H9 (cell line): ENCODE measurements around the gene BMPER. TPM values are rescaled to one million over a fixed set of nuclear protein-coding genes. Genes with fewer than 3 reads are reported as not detected.

ENCODE experiments used
- DNase-seq: peaks from one replicate; pipeline ENCODE4 v3.0.0-alpha.2; 2017
- H2AFZ ChIP-seq: one replicate; pipeline ENCODE4 v1.6.1; 2013; ENCODE audit warnings: mild to moderate bottlenecking, low read length, control low read depth, moderate library complexity
- H2AK5ac ChIP-seq: 2 replicates; pipeline ENCODE4 v1.6.1; 2013; ENCODE audit warnings: low read length, control low read depth, mixed read lengths; ENCODE audit not compliant: insufficient read length
- H2BK120ac ChIP-seq: one replicate; pipeline ENCODE4 v1.6.1; 2013; ENCODE audit warnings: low read depth, mild to moderate bottlenecking, low read length, control low read depth, inconsistent platforms; ENCODE audit not compliant: poor library complexity, severe bottlenecking
- H2BK12ac ChIP-seq: 2 replicates; pipeline ENCODE4 v1.6.1; 2013; ENCODE audit warnings: low read length, control low read depth, mixed read lengths, low read depth; ENCODE audit not compliant: insufficient read length
- H2BK15ac ChIP-seq: 2 replicates; pipeline ENCODE4 v1.6.1; 2013; ENCODE audit warnings: low read depth, low read length, control low read depth
- H2BK20ac ChIP-seq: one replicate; pipeline ENCODE4 v1.6.1; 2013; ENCODE audit warnings: low read depth, mild to moderate bottlenecking, low read length, control low read depth, inconsistent platforms; ENCODE audit not compliant: poor library complexity, severe bottlenecking
- H2BK5ac ChIP-seq: 2 replicates; pipeline ENCODE4 v1.6.1; 2013; ENCODE audit warnings: low read length, control low read depth, mixed read lengths; ENCODE audit not compliant: insufficient read length
- H3K14ac ChIP-seq: 2 replicates; pipeline ENCODE4 v1.6.1; 2013; ENCODE audit warnings: low read length, control low read depth; ENCODE audit not compliant: insufficient read depth
- H3K18ac ChIP-seq: 2 replicates; pipeline ENCODE4 v1.6.1; 2013; ENCODE audit warnings: low read depth, mild to moderate bottlenecking, mixed read lengths, low read length, control low read depth; ENCODE audit not compliant: insufficient read length
- H3K23ac ChIP-seq: 2 replicates; pipeline ENCODE4 v1.6.1; 2013; ENCODE audit warnings: low read length, control low read depth, mixed read lengths, low read depth; ENCODE audit not compliant: insufficient read length
- H3K23me2 ChIP-seq: 2 replicates; pipeline ENCODE4 v1.6.1; 2013; ENCODE audit warnings: low read depth, mild to moderate bottlenecking, mixed read lengths, low read length, control low read depth; ENCODE audit not compliant: insufficient read length, poor library complexity, severe bottlenecking
- H3K27ac ChIP-seq: 2 replicates; pipeline ENCODE4 v1.5.1; 2013; ENCODE audit warnings: low read length, control low read depth, mixed read lengths, low read depth; ENCODE audit not compliant: insufficient read length
- H3K27me3 ChIP-seq: 2 replicates; pipeline ENCODE4 v1.6.1; 2013; ENCODE audit warnings: low read length, control low read depth, inconsistent platforms; ENCODE audit not compliant: insufficient read depth
- H3K4ac ChIP-seq: 2 replicates; pipeline ENCODE4 v1.6.1; 2013; ENCODE audit warnings: low read depth, mild to moderate bottlenecking, control low read depth, inconsistent platforms, low read length, moderate library complexity
- H3K4me1 ChIP-seq: 2 replicates; pipeline ENCODE4 v1.6.1; 2013; ENCODE audit warnings: low read length, control low read depth, inconsistent platforms; ENCODE audit not compliant: insufficient read depth
- H3K4me2 ChIP-seq: 2 replicates; pipeline ENCODE4 v1.6.1; 2013; ENCODE audit warnings: low read length, control low read depth, mixed read lengths; ENCODE audit not compliant: insufficient read length, insufficient read depth
- H3K56ac ChIP-seq: 2 replicates; pipeline ENCODE4 v1.6.1; 2013; ENCODE audit warnings: low read depth, mild to moderate bottlenecking, mixed read lengths, low read length, control low read depth; ENCODE audit not compliant: insufficient read length
- H3K79me1 ChIP-seq: 2 replicates; pipeline ENCODE4 v1.6.1; 2013; ENCODE audit warnings: low read depth, mild to moderate bottlenecking, moderate library complexity, low read length, control low read depth, inconsistent platforms; ENCODE audit not compliant: insufficient read depth, poor library complexity, severe bottlenecking
- H3K79me2 ChIP-seq: 2 replicates; pipeline ENCODE4 v1.6.1; 2013; ENCODE audit warnings: low read length, control low read depth, inconsistent platforms; ENCODE audit not compliant: insufficient read depth
- H3K9ac ChIP-seq: 2 replicates; pipeline ENCODE4 v1.6.1; 2013; ENCODE audit warnings: low read length, control low read depth, mixed read lengths; ENCODE audit not compliant: insufficient read length; ENCODE audit errors: extremely low read depth
- H3K9me3 ChIP-seq: one replicate; pipeline ENCODE4 v1.6.1; 2013; ENCODE audit warnings: low read depth, low read length, inconsistent platforms; ENCODE audit not compliant: control insufficient read depth
- H3T11ph ChIP-seq: one replicate; pipeline ENCODE4 v1.6.1; 2013; ENCODE audit warnings: mild to moderate bottlenecking, low read length, control low read depth, inconsistent platforms
- H4K20me1 ChIP-seq: one replicate; pipeline ENCODE4 v1.6.1; 2013; ENCODE audit not compliant: control insufficient read depth, insufficient read length, insufficient read depth
- H4K5ac ChIP-seq: 2 replicates; pipeline ENCODE4 v1.6.1; 2013; ENCODE audit warnings: low read depth, mild to moderate bottlenecking, mixed read lengths, low read length, control low read depth; ENCODE audit not compliant: insufficient read length
- H4K8ac ChIP-seq: replicated peaks from 2 replicates; pipeline ENCODE4 v1.6.1; 2013; ENCODE audit warnings: low read length, control low read depth, mixed read lengths, low read depth; ENCODE audit not compliant: insufficient read length
- H4K91ac ChIP-seq: 2 replicates; pipeline ENCODE4 v1.6.1; 2013; ENCODE audit warnings: low read depth, mild to moderate bottlenecking, moderate library complexity, mixed read lengths, low read length, control low read depth; ENCODE audit not compliant: insufficient read length
- H3K27ac Mint-ChIP-seq, 3 experiments: 2 replicates in 2 of 3; 3 replicates in 1 of 3; pipeline ENCODE4 v1.8.0; 2020 to 2021; ENCODE audit warnings: mixed read lengths in 3 of 3, mild to moderate bottlenecking in 1 of 3, moderate library complexity in 1 of 3
- H3K27me3 Mint-ChIP-seq: 2 replicates; pipeline ENCODE4 v1.8.0; 2021; ENCODE audit warnings: low read depth, mild to moderate bottlenecking, moderate library complexity, mixed read lengths
- H3K36me3 Mint-ChIP-seq, 3 experiments: 2 replicates in 2 of 3; 3 replicates in 1 of 3; pipeline ENCODE4 v1.8.0; 2020 to 2021; ENCODE audit warnings: low read depth in 3 of 3, mixed read lengths in 3 of 3; ENCODE audit not compliant: insufficient read depth in 1 of 3
- H3K4me1 Mint-ChIP-seq, 2 experiments: 2 replicates each; pipeline ENCODE4 v1.8.0; 2020; ENCODE audit warnings: mixed read lengths in 2 of 2
- H3K4me3 Mint-ChIP-seq, 2 experiments: 2 replicates in 1 of 2; 3 replicates in 1 of 2; pipeline ENCODE4 v1.8.0; 2020 to 2021; ENCODE audit warnings: mild to moderate bottlenecking in 2 of 2, mixed read lengths in 2 of 2, moderate library complexity in 1 of 2
- H3K9me3 Mint-ChIP-seq, 2 experiments: 2 replicates in 1 of 2; 3 replicates in 1 of 2; pipeline ENCODE4 v1.8.0; 2020; ENCODE audit warnings: mild to moderate bottlenecking in 2 of 2, mixed read lengths in 2 of 2, moderate library complexity in 1 of 2
- CTCF ChIP-seq: fragments of 200-600 bp; sonication (generic); conservative IDR thresholded peaks from 3 replicates; pipeline ENCODE4 v1.8.0; 2021; ENCODE audit warnings: antibody characterized with exemption, mild to moderate bottlenecking
- WGBS: extraction: QIAGEN DNeasy Blood & Tissue Kit; methylation state at CpG from one replicate; pipeline ENCODE4 v1.1.7; 2013; ENCODE audit warnings: missing lambda C conversion rate, low lambda C conversion rate, mixed read lengths; ENCODE audit not compliant: insufficient read length; ENCODE audit errors: extremely low coverage; 5-methylcytosine and 5-hydroxymethylcytosine counted together
- total RNA-seq: library from RNA; stranded (reverse); gene quantifications from 2 replicates; pipeline ENCODE4 v1.2.1, GENCODE V29; 2021

BMPER gene
- total RNA-seq, 1 experiment from 2014 or later, result 0.20 TPM

DNA sequence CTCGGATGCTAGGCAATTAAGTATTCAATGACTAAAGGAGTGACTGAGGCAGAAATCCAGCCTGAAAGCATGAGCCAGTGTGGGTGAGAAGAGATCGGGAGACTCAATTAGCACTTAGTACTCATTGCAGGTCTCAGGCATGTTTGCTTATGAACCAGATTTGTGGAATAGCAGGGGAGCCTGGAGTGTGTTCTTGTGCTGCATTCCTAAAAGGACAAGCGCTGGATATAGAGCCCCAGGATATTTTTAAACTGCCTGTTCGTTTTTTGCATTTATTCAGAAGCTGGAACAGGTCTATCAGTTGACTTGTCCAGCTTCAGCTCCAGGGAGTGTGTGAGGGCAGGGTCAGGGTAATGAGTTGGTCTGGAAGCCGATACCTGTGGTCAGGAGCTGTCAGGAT is 120.3 kb downstream of the BMPER start:
- no peaks in the 10 kb centered on the region for H3K27me3 Mint-ChIP-seq
- H2AFZ ChIP-seq, result no peak overlapping the region
- no peak overlapping the region for H2BK120ac ChIP-seq
- H2BK5ac ChIP-seq, result no peak overlapping the region
- no peak for TF ChIP-seq CTCF
- H4K5ac ChIP-seq, result no peak overlapping the region
- H4K8ac ChIP-seq, result no peak overlapping the region
- H3K23me2 ChIP-seq, result no peaks in the 10 kb centered on the region
- H3K4me1 ChIP-seq, result no peaks in the 10 kb centered on the region; the same call in 1 of the 2 replicates
- no peak overlapping the region for H3K9ac ChIP-seq
- WGBS, result no CpG with 5 or more reads among the region's 5 CpGs
- no peaks in the 10 kb centered on the region for H3K27me3 ChIP-seq
- H3K23ac ChIP-seq, result no peak overlapping the region
- no peaks in the 10 kb centered on the region for H3K79me2 ChIP-seq
- no peak overlapping the region for H3K4me3 Mint-ChIP-seq
- H3K18ac ChIP-seq, result no peak overlapping the region
- H3K4ac ChIP-seq, result no peak overlapping the region
- no peak overlapping the region for H4K91ac ChIP-seq
- H3T11ph ChIP-seq, result no peak overlapping the region
- no peaks in the 10 kb centered on the region for H3K79me1 ChIP-seq
- H3K14ac ChIP-seq, result no peak overlapping the region
- no peak overlapping the region for H2BK12ac ChIP-seq
- H2BK15ac ChIP-seq, result no peak overlapping the region
- DNase-seq, result no peak
- H3K9me3 Mint-ChIP-seq, result no peaks in the 10 kb centered on the region
- no peak overlapping the region for H2BK20ac ChIP-seq
- no peak overlapping the region for H3K56ac ChIP-seq
- H3K4me2 ChIP-seq, result no peak overlapping the region
- no peak overlapping the region for H2AK5ac ChIP-seq
- peaks cover 3 to 11% of the 10 kb centered on the region in 2 experiments for H3K4me1 Mint-ChIP-seq
- no peaks in the 10 kb centered on the region for H3K9me3 ChIP-seq
- no peaks in the 10 kb centered on the region for H3K36me3 Mint-ChIP-seq
- no peaks in the 10 kb centered on the region for H4K20me1 ChIP-seq
- no peak overlapping the region for H3K27ac ChIP-seq
- no peak overlapping the region for H3K27ac Mint-ChIP-seq
